Ishikawa (cell line): ENCODE data around the gene TBC1D2B.

ENCODE experiments used
- CREB1 ChIP-seq: IDR thresholded peaks from 2 replicates; pipeline ENCODE4 v1.6.1; 2012; ENCODE audit warnings: low read depth
- EP300 ChIP-seq: IDR thresholded peaks from 2 replicates; pipeline ENCODE4 v1.6.1; 2012; ENCODE audit warnings: borderline replicate concordance
- FOXM1 ChIP-seq: IDR thresholded peaks from 2 replicates; pipeline ENCODE4 v1.6.1; 2012; ENCODE audit warnings: low read depth, borderline replicate concordance
- RAD21 ChIP-seq: IDR thresholded peaks from 2 replicates; pipeline ENCODE4 v1.6.1; 2012; ENCODE audit warnings: low read depth
- REST ChIP-seq: IDR thresholded peaks from 2 replicates; pipeline ENCODE4 v1.6.1; 2012; ENCODE audit warnings: low read depth, mild to moderate bottlenecking
- TAF1 ChIP-seq: IDR thresholded peaks from 2 replicates; pipeline ENCODE4 v1.6.1; 2012; ENCODE audit warnings: low read depth, mild to moderate bottlenecking
- TCF12 ChIP-seq: IDR thresholded peaks from 2 replicates; pipeline ENCODE4 v1.6.1; 2012; ENCODE audit warnings: low read depth
- USF1 ChIP-seq: IDR thresholded peaks from 2 replicates; pipeline ENCODE4 v1.6.1; 2012
- ZBTB7A ChIP-seq: IDR thresholded peaks from 2 replicates; pipeline ENCODE4 v1.6.1; 2012; ENCODE audit warnings: low read depth

- TF ChIP-seq TAF1 (no peak), TCF12 (no peak), EP300 (no peak), REST (no peak), FOXM1 (no peak), ZBTB7A (no peak), USF1 (no peak), RAD21 (no peak), CREB1 (no peak)
Observed at GRCh38 chr15:78018946-78019644, 58.4 kb downstream of the TBC1D2B start.
